Spleen (tissue), 7 donors: ENCODE results near the gene MYO5A.

Experiments used
- POLR2A ChIP-seq, 3 donors: fragments of 450-650 bp; IDR thresholded peaks; one replicate each; pipeline ENCODE4 v1.5.1; 2017; ENCODE audit warnings: antibody characterized with exemption in 3 of 3, mild to moderate bottlenecking in 1 of 3
- POLR2AphosphoS5 ChIP-seq, 3 donors: sonication (generic); formaldehyde crosslinking; IDR thresholded peaks; one replicate each; pipeline ENCODE4 v1.5.1; 2017; ENCODE audit warnings: antibody characterized with exemption in 3 of 3
- TF ChIP-seq, protein P1 (sequence below), 11 experiments: fragments of 200-600 bp in 7 of 11; fragments of 450-650 bp in 4 of 11; sonication (generic) in 4 of 11; IDR thresholded peaks in 8 of 11; conservative IDR thresholded peaks in 3 of 11; 1 replicate in 7 of 11; 2 replicates in 4 of 11; pipeline versions ENCODE4 v1.4.0 to v1.8.0; 2016 to 2021; ENCODE audit warnings: antibody characterized with exemption in 11 of 11, inconsistent platforms in 4 of 11, mild to moderate bottlenecking in 1 of 11
- donor health status: DM: no; HTN: no; CAD: no; lungs with moderate emphysema.
- donor health status: DM: no; HTN: no; CAD: no.
- donor health status: DM: no; HTN: no; CAD: no.

DNA sequence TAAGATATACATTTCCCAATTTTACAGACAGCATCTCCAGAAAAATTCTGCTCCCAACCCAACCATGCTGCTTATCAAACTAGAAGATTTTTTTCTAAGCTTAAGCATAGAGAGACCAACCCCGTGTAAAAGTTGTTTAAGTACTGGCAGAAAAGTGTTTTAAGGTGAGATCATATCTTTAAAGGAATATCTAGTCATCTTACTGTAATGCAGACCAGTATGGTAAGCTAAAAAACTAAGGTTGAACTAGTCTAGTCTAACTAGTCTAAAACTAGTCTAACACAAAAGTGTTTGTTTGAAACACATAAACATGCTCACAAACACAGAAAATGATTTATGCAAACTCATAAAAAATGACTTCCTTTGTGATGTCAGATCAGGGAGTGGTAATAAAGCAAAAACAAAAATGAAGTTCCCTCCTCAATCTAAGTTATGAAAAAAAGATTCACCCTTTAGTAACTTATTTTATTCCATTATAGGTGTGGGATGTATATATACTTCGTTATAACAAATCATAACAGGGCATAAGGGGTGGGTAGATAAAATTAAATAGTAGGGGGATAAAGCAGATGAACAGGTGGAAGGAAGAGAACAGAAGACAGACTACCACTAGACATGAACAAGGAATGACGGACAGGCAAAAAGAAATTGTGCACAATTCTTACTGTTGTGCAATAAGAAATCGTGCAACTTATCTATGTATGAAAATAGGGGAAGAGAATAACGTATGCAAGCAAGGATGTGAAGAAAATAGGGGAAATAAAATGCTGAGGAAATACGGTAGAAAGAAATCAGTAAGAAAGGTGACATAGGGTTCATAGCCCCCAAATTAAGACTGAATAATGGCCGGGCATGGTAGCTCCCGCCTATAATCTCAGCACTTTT lies 10.0 kb downstream of the MYO5A start:
- TF ChIP-seq, protein P1, sequence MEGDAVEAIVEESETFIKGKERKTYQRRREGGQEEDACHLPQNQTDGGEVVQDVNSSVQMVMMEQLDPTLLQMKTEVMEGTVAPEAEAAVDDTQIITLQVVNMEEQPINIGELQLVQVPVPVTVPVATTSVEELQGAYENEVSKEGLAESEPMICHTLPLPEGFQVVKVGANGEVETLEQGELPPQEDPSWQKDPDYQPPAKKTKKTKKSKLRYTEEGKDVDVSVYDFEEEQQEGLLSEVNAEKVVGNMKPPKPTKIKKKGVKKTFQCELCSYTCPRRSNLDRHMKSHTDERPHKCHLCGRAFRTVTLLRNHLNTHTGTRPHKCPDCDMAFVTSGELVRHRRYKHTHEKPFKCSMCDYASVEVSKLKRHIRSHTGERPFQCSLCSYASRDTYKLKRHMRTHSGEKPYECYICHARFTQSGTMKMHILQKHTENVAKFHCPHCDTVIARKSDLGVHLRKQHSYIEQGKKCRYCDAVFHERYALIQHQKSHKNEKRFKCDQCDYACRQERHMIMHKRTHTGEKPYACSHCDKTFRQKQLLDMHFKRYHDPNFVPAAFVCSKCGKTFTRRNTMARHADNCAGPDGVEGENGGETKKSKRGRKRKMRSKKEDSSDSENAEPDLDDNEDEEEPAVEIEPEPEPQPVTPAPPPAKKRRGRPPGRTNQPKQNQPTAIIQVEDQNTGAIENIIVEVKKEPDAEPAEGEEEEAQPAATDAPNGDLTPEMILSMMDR (IDR thresholded peaks at IDR 0.05 in 8 of 11, conservative IDR thresholded peaks at IDR 0.05 in 3 of 11) = no peak
- TF ChIP-seq POLR2A (IDR thresholded peaks at IDR 0.05) (no peak), POLR2AphosphoS5 (IDR thresholded peaks at IDR 0.05) (no peak)
